GM18520 (cell line): ENCODE results near the gene APH1B.
"Not testable (repeated sequence)": the region's sequence is repeated elsewhere in the genome, so short reads cannot be mapped to it uniquely, and the experiment has no call there.

Source experiments
- ATAC-seq: cut with Tn5 transposase; IDR thresholded peaks from one replicate; pipeline ENCODE4 v1.9.1; 2021; ENCODE audit not compliant: unreplicated experiment

Gene APH1B

DNA sequence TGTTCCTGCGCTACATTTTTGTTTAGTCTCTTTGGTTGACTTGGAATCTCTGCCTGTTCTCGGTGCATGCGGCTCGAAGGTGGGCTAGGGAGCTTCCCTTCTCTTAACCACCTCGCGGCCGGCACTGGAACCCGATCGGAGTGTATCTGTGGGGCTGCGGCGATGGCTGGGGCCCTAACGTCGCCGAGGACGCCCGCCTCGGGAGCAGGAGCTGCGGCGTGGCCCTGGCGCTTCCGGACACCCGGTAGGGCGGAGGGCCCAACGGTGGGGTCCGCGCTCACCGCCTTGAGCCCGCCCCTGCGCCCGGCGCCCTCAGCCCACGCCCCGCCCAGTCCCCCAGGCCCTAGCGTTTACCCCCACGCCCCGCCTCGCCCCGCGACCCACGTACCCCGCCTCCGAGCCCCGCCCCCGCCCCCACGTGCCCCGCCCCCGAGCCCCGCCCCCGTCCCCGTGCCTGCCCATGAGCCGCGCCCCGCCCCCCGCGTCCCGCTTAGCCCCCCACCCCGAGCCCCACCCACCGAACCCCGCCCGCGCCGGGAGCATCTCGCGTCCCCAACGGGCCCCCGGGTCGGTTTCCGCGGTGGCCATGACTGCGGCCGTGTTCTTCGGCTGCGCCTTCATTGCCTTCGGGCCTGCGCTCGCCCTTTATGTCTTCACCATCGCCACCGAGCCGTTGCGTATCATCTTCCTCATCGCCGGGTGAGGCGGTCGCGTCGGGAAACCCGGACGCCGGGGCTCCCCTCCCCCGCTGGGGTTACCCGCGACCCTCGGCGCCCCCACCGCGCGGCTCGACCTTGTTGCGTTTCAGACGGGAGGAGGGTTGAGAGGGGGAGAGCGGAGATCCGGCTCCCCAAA is at the start of gene APH1B:
TSS of gene APH1B (plus strand) at position 568 of the 855 bp plus-strand sequence. CDS start at position 587, 19 bp downstream.
- ATAC-seq: peak; percentile 45

DNA sequence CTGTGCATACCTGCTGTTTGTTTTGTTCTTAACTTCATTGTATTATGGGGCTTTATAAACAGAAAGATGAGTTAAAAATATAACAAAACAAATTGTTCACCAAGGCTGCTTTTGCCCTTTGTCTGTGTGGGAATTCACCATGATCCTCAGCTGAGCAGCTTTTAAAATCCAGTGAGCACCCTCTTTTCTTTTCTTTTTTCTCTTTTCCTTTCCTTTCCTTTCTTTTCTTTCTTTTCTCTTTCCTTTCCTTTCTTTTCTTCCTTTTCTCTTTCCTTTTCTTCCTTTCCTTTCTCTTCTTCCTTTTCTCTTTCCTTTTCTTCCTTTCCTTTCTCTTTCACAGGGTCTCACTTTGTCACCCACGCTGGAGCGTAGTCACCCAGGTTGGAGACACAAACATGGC is 49.7 kb upstream of the APH1B start:
- no peak for ATAC-seq

DNA sequence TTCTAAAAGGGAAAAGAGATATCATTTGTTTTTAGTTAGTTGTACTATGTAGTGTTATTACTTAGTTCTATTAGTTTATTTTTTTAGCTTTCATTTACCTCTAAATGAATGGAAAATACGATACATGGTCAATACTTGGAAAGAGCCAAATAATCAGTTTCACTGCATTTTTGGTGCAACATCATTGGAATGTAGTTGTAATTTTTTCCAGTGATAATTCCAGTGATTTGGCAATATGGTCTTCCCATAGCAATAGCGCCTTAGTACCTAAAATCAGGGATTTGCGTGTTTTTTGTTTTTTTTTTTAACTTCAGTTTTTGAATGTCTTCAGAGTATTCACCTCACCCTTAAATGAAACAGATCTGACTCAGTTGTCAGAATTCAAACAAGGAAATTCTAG is 46.2 kb upstream of the APH1B start:
- no peak for ATAC-seq

DNA sequence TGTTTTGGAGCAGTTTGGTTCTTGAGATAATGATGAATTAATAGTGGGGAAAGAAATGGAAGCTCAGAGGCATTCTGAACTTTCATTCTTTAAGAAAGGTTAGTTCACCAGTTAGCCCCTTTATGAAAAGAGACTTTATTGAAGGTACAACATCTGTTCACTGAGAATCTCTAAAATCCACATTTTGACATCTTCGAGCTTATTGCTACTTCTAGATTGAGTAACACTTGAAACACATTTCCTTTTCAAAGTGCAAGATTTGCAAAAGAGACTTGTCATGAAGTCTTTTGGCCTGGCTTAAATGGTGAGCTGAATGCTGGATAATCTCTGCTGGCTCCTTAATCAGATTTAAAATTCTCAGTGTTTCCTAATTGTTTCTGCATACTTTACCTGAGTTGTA is 45.7 kb upstream of the APH1B start:
- ATAC-seq: no peak

DNA sequence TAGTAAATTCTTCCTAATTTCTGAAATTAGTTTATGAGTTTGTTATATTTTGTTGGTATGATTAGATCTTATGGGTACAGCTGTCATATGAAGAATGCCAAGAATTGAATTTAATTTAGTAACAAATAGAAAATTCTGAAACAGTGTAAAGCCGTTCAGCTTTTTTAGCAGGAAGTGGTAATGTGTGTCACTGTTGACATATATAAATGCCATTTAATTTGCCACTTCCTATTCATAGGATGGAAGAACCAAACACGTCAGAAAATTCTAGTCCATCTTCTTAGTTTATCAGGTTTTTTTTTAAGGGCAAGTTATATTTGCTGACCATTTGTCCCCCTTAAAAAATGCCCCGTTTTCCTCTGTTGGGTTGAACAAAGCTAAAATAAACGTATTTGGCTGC is 45.0 kb upstream of the APH1B start:
- ATAC-seq: no peak

DNA sequence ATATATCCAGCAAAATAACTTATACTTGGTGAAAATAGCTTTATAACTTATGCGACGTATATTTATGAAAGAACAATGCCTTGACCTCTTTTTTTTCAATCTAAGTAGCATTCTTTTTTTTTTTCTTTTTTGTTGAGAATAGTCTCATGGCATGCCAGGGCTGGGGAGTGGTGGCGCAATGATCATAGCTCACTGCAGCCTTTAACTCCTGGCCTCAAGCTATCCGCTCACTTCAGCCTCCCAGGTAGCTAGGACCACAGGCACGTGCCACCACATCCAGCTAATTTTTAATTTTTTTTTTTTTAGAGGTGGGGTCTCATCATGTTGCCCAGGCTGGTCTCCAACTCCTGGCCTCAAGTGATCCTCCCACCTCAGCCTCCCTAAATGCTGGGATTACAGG is 44.5 kb upstream of the APH1B start:
- ATAC-seq: no peak

DNA sequence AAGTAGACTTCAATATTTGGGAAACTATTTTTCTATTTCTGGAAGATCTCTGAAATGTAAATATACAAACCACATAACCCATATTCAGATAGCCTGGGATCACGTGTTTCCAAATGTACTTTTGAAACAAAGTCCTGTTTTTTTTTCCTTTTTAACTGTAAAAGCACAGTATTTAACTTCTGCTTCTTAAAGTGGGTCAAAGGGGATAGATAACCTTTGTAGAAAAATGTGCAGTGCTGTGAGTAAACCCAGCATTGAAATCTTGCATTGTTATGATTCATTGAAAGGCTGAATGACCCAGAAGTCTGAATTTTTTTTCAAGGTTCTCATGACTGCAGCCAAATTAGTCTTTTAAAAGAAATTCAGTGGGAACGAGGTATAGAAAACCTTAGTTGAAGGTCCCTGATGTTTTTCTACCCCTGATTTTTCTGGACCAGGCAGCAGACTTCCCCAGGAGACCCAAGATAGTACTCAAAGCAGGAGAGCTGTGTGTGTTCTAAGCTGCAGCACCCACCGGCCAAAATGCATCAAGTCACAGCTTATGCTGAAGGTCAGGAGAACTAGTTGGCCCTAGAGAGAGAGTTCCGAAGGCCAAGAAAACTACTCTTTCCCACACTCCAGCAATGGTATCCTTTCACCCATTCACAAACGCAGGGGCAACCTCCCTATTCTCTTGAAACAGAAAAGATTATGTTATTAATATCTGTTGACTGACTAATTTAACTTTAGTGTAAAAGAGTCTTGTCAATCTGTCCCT is 43.6 kb upstream of the APH1B start:
- no peak for ATAC-seq

DNA sequence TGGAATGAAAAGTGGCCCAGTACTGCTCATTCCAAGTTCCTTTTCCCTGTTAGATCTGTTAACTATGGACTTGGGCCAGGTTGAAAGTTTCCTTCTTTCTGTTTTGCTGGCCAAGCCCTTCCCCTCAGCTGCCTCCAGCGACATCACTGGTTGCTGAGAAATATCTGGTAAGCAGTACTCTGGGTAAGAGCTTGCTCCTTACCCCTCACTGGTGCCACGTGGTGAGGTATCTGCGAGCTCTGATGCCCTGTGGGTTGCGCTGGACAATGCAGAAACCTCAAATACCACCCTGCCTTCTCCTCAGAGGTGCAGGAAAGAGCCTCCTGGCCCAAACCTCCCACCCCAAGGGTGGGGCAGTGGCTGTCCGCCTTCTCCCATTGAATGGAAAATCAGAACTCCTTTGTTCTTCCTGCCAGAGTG is 42.9 kb upstream of the APH1B start:
- no peak for ATAC-seq

DNA sequence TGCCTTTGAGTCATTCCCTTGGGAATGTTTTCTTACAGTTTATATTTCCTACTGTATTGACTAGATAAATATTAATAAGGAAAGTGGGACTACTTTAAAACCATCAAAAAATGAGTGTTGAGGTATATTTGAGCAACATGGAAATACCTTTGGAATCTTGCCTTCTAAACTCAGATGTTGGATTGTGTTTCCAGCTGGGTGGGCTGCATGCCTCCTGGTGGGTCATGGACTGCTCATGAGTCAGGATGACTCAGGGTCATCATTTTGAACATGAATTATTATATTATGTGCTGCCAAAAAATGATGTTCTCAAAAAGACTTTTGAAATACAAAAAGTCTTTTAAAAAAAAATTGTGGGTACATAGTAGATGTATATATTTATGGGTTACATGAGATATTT is 41.1 kb upstream of the APH1B start:
- no peak for ATAC-seq

DNA sequence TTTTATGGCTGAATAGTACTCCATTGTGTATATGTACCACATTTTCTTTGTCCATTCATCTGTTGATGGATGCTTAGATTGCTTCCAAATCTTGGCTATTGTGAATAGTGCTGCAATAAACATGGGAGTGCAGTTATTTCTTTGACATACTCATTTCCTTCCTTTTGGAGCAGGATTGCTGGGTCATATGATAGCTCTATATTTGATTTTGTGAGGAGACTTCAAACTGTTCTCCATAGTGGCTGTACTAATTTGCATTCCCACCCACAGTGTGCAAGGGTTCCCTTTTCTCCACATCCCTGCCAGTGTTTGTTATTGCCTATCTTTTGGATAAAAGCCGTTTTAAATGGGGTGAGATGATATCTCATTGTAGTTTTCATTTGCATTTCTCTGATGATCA is 40.3 kb upstream of the APH1B start:
- ATAC-seq: not testable (repeated sequence)

DNA sequence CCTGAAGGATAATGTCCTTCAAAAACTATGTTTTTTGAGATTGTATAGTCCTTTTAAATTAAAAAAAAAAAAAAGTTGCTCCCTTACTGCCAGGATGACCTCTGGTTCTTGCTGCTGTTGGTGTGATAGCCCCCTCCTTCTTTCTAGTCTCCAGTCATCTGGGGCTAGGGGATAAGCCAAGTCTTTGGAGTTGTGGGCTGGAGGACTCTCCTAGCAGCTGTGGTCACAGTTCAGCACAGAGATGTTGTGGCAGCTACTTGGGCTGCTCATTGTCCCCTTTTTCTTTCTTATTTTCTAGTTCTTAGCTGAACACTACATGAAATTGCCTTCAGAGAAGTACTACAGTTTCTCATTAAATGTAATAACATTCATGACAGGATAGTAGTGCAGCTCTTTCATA is 39.2 kb upstream of the APH1B start:
- no peak for ATAC-seq

DNA sequence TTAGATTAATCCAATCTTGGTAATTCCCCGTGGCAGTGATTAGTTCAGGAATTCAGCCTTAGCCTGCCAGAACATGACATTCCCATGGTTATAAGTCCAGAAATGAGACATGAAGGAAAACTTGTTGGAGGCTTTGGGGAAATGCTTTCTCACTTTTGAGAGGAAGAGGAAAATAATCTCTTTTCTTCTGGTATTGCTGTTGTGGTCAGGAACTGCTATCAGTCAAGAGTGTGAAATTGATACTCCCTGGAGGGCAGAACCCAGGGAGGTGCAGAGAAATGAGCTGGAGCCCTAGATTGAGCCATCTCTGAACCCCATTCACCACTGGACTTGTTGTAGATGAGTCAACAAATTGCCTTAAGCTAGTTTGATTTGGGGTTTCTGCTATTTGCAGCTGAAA is 38.6 kb upstream of the APH1B start:
- peak; percentile 71 for ATAC-seq

DNA sequence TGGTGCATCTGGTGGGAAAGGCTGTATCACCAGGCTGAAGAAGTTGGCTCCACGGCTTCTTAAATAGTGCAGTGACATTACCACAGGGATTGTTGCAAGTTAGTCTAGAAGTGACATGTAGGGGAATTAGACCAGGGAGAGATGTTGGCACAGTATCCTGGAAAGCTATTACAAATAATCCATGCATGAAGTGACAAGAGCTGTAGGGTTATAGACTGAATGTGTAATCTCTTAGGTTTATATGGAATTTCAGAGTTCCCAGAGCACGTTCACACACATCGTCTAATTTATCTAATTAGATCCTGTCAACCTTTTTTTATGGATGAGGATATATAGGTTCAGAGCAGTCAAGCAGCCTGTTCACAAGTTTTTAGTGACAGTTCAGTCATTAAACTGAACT is 37.3 kb upstream of the APH1B start:
- ATAC-seq: no peak

DNA sequence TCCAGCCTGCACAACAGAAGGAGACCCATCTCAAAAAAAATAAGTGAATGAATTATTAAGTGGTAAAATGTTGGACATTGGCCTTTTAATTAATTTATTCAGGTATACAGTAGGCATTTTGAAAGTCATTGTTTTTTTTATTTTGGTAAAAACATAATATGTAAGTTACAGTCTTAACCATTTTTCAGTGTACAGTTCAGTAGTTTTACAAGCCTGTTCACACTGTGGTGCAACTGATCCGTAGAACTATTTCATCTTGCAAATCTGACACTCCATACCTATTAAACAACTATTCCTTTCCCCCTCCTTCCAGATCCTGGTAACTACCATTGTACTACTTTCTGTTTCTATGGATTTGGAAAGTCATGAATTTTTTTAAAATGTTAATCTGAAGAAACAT is 36.1 kb upstream of the APH1B start:
- ATAC-seq: no peak

DNA sequence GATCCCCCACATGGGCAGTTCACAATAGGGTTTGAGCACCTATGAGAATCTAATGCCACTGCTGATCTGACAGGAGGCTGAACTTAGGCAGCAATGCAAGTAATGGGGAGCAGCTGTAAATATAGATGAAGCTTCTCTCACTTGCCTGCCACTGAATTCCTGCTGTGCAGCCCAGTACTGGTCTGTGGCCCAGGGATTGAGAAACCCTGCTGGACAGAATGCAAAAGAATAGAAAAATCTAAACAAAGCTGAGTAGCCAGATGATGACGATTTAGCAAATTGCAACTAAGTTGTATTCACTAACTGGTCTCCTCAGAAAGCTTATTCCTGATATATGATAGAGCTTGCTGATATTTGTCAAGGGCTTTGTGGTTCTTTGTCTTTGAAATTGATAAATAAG is 34.3 kb upstream of the APH1B start:
- no peak for ATAC-seq

DNA sequence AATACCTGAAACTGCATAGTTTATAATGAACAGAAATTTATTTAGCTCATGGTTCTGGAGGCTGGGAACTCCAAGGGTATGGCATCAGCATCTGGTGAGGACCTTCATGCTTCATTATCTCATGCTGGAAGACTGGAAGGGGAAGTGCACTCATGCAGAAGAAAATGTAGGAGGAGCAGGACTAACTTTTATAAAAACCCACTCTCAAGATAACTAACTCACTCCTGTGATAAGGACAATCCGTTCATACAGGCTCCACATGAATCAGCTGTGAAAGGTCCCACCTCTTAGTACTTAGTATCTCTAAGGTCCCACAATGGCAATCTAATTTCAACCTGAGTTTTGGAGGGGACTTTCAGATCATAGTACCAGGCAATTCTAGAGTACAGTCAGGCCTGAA is 33.6 kb upstream of the APH1B start:
- ATAC-seq: no peak

DNA sequence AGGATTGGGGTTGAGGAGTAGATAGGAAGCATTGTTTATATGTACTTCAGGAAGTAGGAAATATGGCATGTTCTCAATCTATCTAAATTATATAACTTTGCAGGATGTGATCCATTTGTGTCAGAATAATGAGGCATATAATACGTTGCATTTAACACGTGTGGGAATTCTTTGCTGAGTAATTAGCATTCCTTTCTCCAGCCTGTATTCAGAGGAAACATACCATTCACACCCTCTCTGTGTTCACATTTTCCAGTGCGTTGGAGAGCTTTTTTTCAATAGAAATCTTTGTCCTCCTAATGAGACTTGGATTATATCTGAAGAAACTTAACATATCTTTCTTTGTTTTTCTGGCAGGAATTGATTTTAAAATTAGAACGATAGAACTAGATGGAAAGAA is 33.0 kb upstream of the APH1B start:
- no peak for ATAC-seq

DNA sequence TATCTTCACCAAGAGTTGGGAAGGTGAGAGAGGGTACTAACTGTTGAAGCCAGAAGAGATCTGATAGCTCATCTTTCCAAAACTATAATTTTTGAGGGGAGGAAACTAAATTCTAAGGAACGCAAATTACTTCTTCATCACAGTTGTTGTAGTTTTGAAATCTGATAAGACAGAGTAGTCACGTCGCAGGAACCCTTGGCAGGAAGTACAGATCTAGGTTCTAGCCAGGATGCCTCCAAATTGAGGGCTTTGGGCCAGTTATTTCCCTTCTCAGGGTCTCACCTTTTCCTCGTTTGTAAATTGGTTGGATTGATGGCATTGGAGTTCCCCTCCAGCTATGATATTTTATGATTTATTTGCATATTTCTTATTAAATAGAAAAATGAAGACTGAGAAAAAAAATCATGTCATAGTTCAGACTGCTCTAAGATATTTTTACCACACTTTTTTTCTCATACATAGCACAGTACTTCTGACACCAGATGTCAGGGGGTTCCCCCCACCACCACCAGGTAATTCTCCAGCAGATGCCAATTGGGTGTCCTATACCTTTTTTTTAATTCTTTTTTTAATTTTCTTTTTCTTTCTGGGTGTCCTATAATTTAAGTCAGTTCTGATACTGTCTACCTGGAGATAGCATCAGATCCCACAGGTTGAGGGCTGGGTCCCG is 32.3 kb upstream of the APH1B start:
- no peak for ATAC-seq

DNA sequence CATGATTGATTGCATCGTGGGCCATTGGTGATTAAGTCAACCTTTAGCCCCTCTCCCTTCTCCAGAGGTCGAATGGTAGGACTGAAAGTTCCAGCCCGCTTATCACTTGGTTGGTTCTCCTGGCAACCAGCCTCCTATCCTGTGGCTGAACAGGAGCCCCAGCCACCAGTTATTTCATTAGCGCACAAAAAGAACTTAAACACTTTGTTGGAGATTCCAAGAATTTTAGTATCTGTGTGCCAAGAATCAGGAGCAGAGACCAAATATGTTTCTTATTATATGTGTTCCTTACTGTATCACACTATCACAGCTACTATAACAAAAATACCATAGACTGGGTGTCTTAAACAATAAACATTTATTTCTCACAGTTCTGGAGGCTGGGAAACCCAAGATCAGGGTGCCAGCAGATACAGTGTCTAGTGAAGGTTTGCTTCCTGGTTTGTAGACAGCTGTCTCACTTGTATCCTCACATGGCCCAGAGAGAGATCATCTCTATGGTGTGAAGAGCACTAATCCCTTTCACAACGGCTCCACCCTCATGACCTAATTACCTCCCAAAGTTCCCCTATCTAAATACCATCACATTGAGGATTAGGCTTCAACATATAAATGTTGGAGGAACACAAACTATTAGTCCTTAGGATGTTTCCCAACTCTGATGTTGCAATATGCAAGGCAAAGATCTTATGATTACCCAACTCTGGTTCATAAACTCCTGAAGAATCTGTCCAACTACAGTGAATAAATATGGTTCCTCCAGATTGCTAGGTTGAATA is 30.5 kb upstream of the APH1B start:
- no peak for ATAC-seq

DNA sequence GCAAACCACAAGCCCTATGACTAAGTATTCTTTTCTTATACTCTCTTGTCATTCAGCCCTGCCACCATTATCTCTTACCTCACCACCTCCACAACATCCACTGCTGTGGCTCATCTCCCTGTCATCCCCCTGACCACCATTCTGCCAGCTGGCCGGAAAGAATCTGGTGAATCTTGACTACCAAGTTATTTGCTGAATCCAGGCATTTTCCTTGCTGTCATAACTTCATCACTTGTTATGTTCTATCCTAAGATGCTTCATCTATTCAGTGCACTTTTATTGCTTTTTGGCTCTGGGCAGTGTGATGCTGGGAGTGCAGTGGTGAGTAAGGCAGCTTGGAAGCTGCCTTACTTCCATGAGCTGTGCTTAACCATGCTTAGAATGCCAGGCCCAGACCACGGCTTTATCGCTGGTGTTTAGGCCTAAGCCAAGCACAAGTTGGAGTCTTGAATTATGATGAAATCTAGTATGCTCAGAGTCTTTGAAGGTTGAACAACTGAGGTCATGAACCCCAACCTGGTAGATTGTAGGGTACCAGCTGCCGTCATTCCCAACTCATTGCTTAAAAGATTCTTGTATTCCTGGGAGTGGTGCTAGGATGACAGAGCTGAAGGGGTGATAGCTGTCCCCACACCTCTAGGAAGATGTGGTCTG is 27.0 kb upstream of the APH1B start:
- no peak for ATAC-seq

DNA sequence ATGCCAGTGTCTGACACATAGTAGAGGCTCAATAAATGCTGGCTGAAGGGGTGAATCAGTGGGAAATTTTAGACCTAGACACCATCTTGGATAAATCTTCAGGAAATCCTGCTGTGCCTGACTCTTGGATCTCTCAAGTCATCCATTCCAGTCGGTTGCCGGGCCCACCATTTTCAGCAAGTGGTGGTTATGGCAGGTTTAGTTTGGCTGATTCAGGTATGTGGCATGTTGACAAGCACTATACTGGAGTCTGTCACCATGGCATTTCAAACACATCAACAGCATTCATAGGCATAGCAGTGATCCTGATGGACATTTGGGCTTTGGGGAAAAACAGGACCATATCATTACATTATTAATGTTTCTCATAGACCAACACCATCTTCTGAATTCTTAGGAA is 25.7 kb upstream of the APH1B start:
- ATAC-seq: no peak
